Astrocyte (in vitro differentiated cells and primary cell): ENCODE measurements around the gene C3.

Experiments
- CTCF ChIP-seq: IDR thresholded peaks from 2 replicates; pipeline ENCODE4 v1.5.1; 2011; ENCODE audit warnings: low read depth, mild to moderate bottlenecking, inconsistent platforms, low read length, moderate library complexity; ENCODE audit not compliant: insufficient read depth
- EZH2 ChIP-seq: IDR thresholded peaks from 2 replicates; pipeline ENCODE4 v1.6.1; 2012; ENCODE audit warnings: mild to moderate bottlenecking, low read length, inconsistent platforms; ENCODE audit not compliant: insufficient read depth

GRCh38 chr19:6716610-6716970 is 3.9 kb downstream of the C3 start:
- TF ChIP-seq CTCF (no peak), EZH2 (no peak)
